22Rv1 (cell line): ENCODE results near the gene STARD3.

Source experiments
- H3K27ac ChIP-seq: fragments of 450-650 bp; 2 replicates; pipeline ENCODE4 v1.5.1; 2017
- ZFX ChIP-seq: fragments of 450-650 bp; IDR thresholded peaks from 2 replicates; pipeline ENCODE4 v1.6.1; 2017; ENCODE audit warnings: antibody characterized with exemption, borderline replicate concordance
- TF ChIP-seq, protein P1 (sequence below): fragments of 450-650 bp; IDR thresholded peaks from 2 replicates; pipeline ENCODE4 v1.5.1; 2017; ENCODE audit warnings: mild to moderate bottlenecking

STARD3 gene

GRCh38 chr17:39606434-39607056 lies 30.4 kb upstream of the STARD3 start:
- TF ChIP-seq, protein P1, sequence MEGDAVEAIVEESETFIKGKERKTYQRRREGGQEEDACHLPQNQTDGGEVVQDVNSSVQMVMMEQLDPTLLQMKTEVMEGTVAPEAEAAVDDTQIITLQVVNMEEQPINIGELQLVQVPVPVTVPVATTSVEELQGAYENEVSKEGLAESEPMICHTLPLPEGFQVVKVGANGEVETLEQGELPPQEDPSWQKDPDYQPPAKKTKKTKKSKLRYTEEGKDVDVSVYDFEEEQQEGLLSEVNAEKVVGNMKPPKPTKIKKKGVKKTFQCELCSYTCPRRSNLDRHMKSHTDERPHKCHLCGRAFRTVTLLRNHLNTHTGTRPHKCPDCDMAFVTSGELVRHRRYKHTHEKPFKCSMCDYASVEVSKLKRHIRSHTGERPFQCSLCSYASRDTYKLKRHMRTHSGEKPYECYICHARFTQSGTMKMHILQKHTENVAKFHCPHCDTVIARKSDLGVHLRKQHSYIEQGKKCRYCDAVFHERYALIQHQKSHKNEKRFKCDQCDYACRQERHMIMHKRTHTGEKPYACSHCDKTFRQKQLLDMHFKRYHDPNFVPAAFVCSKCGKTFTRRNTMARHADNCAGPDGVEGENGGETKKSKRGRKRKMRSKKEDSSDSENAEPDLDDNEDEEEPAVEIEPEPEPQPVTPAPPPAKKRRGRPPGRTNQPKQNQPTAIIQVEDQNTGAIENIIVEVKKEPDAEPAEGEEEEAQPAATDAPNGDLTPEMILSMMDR = no peak
- TF ChIP-seq ZFX = no peak
- H3K27ac ChIP-seq = no peak overlapping the region

- TF ChIP-seq ZFX = no peak
- TF ChIP-seq, protein P1 = no peak
- no peak overlapping the region for H3K27ac ChIP-seq
Observed at GRCh38 chr17:39607057-39607850, 29.7 kb upstream of the STARD3 start.

DNA sequence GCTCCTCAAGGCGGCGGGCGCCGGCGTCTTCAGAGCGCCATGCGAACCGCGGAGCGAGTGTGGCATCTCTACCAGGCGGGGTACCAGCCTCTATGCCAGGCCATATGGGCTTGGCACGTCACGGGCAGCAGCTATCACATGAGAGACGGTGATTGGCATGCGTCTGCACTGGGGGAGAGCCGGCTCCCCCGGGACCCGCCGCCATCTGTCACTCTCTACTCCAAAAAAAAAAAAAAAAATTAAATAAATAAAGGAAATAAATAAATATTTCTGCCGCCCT lies 29.2 kb upstream of the STARD3 start, which contains the start of gene NEUROD2:
Gene NEUROD2, minus strand, starts transcription at position 70 of the 280 bp plus-strand sequence. CDS start 1,321 bp downstream, outside the sequence.
- TF ChIP-seq, protein P1 = no peak
- no peak for TF ChIP-seq ZFX
- no peak within 1 kb of the TSS for H3K27ac ChIP-seq

DNA sequence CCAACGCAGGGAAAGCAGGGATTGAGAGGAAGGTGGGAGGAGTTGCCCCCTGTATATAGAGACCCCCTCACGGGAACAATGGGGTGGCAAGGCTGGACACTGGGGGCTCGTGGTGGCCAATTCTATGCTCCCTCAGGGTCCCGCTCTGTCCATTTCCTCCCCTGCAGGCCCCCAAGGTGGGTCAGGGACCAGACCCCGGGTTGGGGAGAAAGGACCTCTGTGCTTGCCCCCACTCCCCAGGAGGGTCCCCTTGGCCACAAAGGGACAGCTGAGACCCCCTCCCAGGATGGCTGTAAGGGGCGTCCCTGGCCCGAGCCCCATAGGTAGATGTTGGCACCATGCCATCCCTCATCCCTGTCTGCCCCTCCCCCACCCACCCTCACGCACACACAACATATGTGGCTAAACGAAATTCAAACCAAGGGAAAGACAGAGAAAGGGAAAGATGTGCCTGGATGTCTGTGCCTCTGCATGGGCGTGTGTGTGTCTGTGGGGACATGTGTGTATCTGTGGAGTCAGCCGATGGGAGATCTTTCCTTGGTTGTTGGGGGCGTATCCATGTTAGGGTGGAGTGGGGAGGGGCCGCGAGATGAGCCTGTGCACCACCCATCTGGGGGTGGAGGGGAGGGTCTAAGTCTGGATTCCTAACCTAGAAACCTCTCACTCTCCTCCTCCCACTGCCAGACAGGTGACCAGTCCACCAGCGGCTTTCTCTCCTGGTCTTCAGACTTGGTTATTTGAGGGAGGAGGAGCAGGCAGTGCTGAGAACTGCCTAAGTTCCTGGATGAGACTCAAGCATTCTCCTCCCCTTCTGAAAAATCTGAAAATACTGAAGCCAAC lies 28.6 kb upstream of the STARD3 start:
- TF ChIP-seq ZFX = no peak
- TF ChIP-seq, protein P1 = no peak
- H3K27ac ChIP-seq = no peak overlapping the region

DNA sequence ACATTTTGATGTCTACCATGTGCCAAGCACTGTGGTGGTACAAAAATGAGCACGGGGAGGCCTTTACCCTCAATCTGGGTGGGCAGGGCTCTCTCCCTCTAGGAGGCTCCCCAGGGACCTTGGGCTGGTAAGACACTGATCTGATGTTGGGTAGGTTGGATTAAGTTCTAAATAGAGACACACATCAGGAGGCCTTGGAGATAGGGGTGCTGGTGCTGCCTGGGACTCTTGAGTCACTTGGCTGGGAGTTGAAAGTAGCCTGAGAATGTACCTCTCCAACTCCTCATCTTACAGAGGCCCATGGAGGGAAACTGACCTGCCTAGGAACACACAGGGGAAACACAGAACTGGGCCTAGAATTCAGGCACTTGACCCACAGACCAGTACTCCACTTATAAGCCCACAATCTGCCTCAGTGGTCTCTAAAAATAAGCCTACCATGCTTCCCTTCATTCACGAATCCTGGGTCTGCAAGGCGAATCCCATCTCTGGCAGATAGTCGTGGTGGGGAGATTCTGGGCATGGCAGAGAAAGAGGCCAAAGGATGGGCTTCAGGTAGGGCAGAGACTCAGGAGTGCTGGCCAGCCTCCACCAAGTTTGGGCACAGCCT lies 27.4 kb upstream of the STARD3 start:
- TF ChIP-seq ZFX = no peak
- TF ChIP-seq, protein P1 = no peak
- no peak overlapping the region for H3K27ac ChIP-seq

DNA sequence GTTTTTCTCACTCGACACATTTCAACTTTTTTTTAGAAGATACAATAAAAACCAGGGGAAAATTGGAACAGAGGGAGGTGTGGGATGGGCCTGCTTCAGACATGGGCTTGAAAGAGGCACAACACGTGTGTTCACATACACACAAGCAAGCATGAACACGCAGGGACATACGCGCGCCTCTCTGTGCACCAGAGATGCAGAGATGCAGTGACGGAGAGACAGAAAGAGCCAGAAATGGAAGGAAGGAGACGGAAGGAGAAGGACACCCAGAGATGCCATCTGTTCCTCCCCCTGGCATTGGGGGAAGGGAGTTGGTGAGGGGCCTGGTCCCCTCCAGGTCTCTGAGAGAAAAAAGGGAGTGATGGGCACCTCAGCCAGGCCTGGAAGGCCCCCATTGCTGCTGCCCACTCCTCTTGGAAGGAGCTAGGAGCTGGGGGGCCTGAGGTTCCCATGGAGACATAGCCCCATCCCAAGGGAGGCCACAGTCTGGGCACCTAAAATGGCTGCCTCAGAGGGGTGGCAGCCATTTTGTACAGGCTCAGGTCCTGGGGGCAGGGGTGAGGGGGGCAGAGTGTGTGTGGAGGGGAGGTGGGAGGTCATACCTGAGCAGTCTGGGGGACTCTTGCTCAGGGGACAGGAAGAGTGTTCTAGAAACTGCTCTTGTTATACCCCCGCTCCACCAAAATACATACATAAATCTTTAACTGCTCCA lies 25.4 kb upstream of the STARD3 start:
- TF ChIP-seq, protein P1 = no peak
- no peak for TF ChIP-seq ZFX
- H3K27ac ChIP-seq = no peak overlapping the region
